PC-3 (cell line): ENCODE measurements around the gene TAS1R2.

Experiments
- EZH2 ChIP-seq: fragments of 300-600 bp; sonication (generic); IDR thresholded peaks from one replicate; pipeline ENCODE4 v1.6.1; 2017; ENCODE audit warnings: antibody characterized with exemption, mild to moderate bottlenecking, low read length; ENCODE audit not compliant: unreplicated experiment
- EZH2phosphoT487 ChIP-seq: fragments of 300-600 bp; sonication (generic); IDR thresholded peaks from 2 replicates; pipeline ENCODE4 v1.6.1; 2018; ENCODE audit warnings: mild to moderate bottlenecking, antibody characterized with exemption, low read length, borderline replicate concordance
- TF ChIP-seq, protein P1 (sequence below): fragments of 300-600 bp; sonication (generic); conservative IDR thresholded peaks from 2 replicates; pipeline ENCODE4 v1.5.1; 2017; ENCODE audit warnings: antibody characterized with exemption, low read depth, mild to moderate bottlenecking, low read length

GRCh38 chr1:18858070-18858688 lies 1.3 kb downstream of the TAS1R2 start:
- TF ChIP-seq, protein P1, sequence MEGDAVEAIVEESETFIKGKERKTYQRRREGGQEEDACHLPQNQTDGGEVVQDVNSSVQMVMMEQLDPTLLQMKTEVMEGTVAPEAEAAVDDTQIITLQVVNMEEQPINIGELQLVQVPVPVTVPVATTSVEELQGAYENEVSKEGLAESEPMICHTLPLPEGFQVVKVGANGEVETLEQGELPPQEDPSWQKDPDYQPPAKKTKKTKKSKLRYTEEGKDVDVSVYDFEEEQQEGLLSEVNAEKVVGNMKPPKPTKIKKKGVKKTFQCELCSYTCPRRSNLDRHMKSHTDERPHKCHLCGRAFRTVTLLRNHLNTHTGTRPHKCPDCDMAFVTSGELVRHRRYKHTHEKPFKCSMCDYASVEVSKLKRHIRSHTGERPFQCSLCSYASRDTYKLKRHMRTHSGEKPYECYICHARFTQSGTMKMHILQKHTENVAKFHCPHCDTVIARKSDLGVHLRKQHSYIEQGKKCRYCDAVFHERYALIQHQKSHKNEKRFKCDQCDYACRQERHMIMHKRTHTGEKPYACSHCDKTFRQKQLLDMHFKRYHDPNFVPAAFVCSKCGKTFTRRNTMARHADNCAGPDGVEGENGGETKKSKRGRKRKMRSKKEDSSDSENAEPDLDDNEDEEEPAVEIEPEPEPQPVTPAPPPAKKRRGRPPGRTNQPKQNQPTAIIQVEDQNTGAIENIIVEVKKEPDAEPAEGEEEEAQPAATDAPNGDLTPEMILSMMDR, result no peak
- no peak for TF ChIP-seq EZH2
- TF ChIP-seq EZH2phosphoT487, result no peak
